ENCODE measurements around the gene INTS11.

INTS11 gene

GRCh38 chr1:1299686-1300351 lies 24.6 kb downstream of the INTS11 start:
- no peak for DNase-seq (ENCODE audit: low read depth)

GRCh38 chr1:1298861-1299685 lies 25.4 kb downstream of the INTS11 start:
- DNase-seq (ENCODE audit: low read depth): no peak

- DNase-seq (ENCODE audit: low read depth): no peak
Observed at GRCh38 chr1:1297802-1298424, 26.5 kb downstream of the INTS11 start.

- DNase-seq (ENCODE audit: low read depth): no peak
Observed at GRCh38 chr1:1296070-1297061, 28.1 kb downstream of the INTS11 start.

GRCh38 chr1:1295154-1295923 lies 29.1 kb downstream of the INTS11 start:
- no peak for DNase-seq (ENCODE audit: low read depth)

GRCh38 chr1:1294250-1294890 lies 30.1 kb downstream of the INTS11 start:
- no peak for DNase-seq (ENCODE audit: low read depth)

GRCh38 chr1:1293263-1294249 lies 30.9 kb downstream of the INTS11 start:
- no peak for DNase-seq (ENCODE audit: low read depth)

GRCh38 chr1:1292851-1293250 lies 31.6 kb downstream of the INTS11 start:
- no peak for DNase-seq (ENCODE audit: low read depth)

GRCh38 chr1:1292442-1292779 lies 32.0 kb downstream of the INTS11 start:
- no peak for DNase-seq (ENCODE audit: low read depth)

- DNase-seq (ENCODE audit: low read depth): no peak
Observed at GRCh38 chr1:1291548-1292441, 32.7 kb downstream of the INTS11 start.

GRCh38 chr1:1291023-1291528 lies 33.4 kb downstream of the INTS11 start:
- DNase-seq (ENCODE audit: low read depth): no peak

- no peak for DNase-seq (ENCODE audit: low read depth)
Observed at GRCh38 chr1:1290238-1290731, 34.2 kb downstream of the INTS11 start.

- no peak for DNase-seq (ENCODE audit: low read depth)
Observed at GRCh38 chr1:1287288-1288110, 37.0 kb downstream of the INTS11 start.

GRCh38 chr1:1286313-1287261 lies 37.9 kb downstream of the INTS11 start:
- DNase-seq (ENCODE audit: low read depth): no peak

- no peak for DNase-seq (ENCODE audit: low read depth)
Observed at GRCh38 chr1:1285611-1286311, 38.7 kb downstream of the INTS11 start.
